GM23248 (cell line): ENCODE data around the gene SPG21. TPM values are rescaled to one million over a fixed set of nuclear protein-coding genes. Genes with fewer than 3 reads are reported as not detected.

Experiments
- DNase-seq: peaks from one replicate; pipeline ENCODE4 v3.0.0-alpha.2; 2015
- H2AFZ ChIP-seq: fragments of 200-600 bp; sonication (generic); 2 replicates; pipeline ENCODE4 v1.6.1; 2016; ENCODE audit warnings: antibody characterized with exemption
- H3F3A ChIP-seq: fragments of 200-600 bp; sonication (generic); 2 replicates; pipeline ENCODE4 v1.6.1; 2016; ENCODE audit warnings: mild to moderate bottlenecking, antibody characterized with exemption, mixed run types; ENCODE audit not compliant: insufficient read depth
- H3K27ac ChIP-seq: fragments of 200-600 bp; sonication (generic); 2 replicates; pipeline ENCODE4 v1.5.1; 2016; ENCODE audit warnings: mild to moderate bottlenecking
- H3K27me3 ChIP-seq: fragments of 200-600 bp; sonication (generic); replicated peaks from 2 replicates; pipeline ENCODE4 v1.6.1; 2016; ENCODE audit warnings: mild to moderate bottlenecking; ENCODE audit not compliant: insufficient read depth
- H3K36me3 ChIP-seq: fragments of 200-600 bp; sonication (generic); 2 replicates; pipeline ENCODE4 v1.6.1; 2016; ENCODE audit warnings: low read depth, mild to moderate bottlenecking
- H3K4me1 ChIP-seq: fragments of 200-600 bp; sonication (generic); 2 replicates; pipeline ENCODE4 v1.6.1; 2016; ENCODE audit warnings: mild to moderate bottlenecking; ENCODE audit not compliant: insufficient read depth
- H3K4me2 ChIP-seq: fragments of 200-600 bp; sonication (generic); one replicate; pipeline ENCODE4 v1.6.1; 2016; ENCODE audit warnings: mild to moderate bottlenecking; ENCODE audit not compliant: unreplicated experiment
- H3K4me3 ChIP-seq: fragments of 200-600 bp; sonication (generic); 2 replicates; pipeline ENCODE4 v1.5.1; 2016; ENCODE audit warnings: mild to moderate bottlenecking
- H3K79me2 ChIP-seq: fragments of 200-600 bp; sonication (generic); 2 replicates; pipeline ENCODE4 v1.6.1; 2016; ENCODE audit warnings: mild to moderate bottlenecking; ENCODE audit not compliant: insufficient read depth
- H3K9ac ChIP-seq: fragments of 200-600 bp; sonication (generic); 2 replicates; pipeline ENCODE4 v1.6.1; 2016; ENCODE audit warnings: mild to moderate bottlenecking
- H3K9me2 ChIP-seq: fragments of 200-600 bp; sonication (generic); 2 replicates; pipeline ENCODE4 v1.6.1; 2016; ENCODE audit warnings: mixed run types, mild to moderate bottlenecking, moderate library complexity; ENCODE audit not compliant: insufficient read depth
- H3K9me3 ChIP-seq: fragments of 200-600 bp; sonication (generic); one replicate; pipeline ENCODE4 v1.6.1; 2017; ENCODE audit warnings: low read depth
- H4K20me1 ChIP-seq: fragments of 200-600 bp; sonication (generic); 2 replicates; pipeline ENCODE4 v1.6.0; 2016; ENCODE audit not compliant: insufficient read depth
- EZH2 ChIP-seq: fragments of 200-600 bp; sonication (generic); IDR thresholded peaks from 2 replicates; pipeline ENCODE4 v1.6.1; 2018; ENCODE audit warnings: antibody characterized with exemption, mild to moderate bottlenecking; ENCODE audit not compliant: insufficient read depth, poor library complexity, severe bottlenecking
- EZH2phosphoT487 ChIP-seq: fragments of 200-600 bp; sonication (generic); IDR thresholded peaks from 2 replicates; pipeline ENCODE4 v1.6.1; 2018; ENCODE audit warnings: antibody characterized with exemption, moderate library complexity, mild to moderate bottlenecking, low read depth; ENCODE audit not compliant: insufficient read depth
- WGBS, 2 experiments: methylation state at CpG; one replicate each; pipeline ENCODE4 v1.1.6; 2015 to 2017; ENCODE audit warnings: low lambda C conversion rate in 2 of 2, low coverage in 1 of 2; ENCODE audit errors: missing lambda C conversion rate in 2 of 2; 5-methylcytosine and 5-hydroxymethylcytosine counted together
- in situ Hi-C: fragments of 300-500 bp; cut with MboI; formaldehyde crosslinking; loops from 2 replicates; pipeline ENCODE4 v1.15.0; 2020
- polyA plus RNA-seq: library from polyadenylated mRNA; unstranded; fragments of >200 nt; fragmentation: Nextera tagmentation; extraction: Ambion mirVana; gene quantifications from 2 replicates; pipeline ENCODE4 v1.2.1, GENCODE V29; 2016
- total RNA-seq: library from RNA; depleted of rRNA; stranded (reverse); fragments of >200 nt; shearing (Covaris generic); gene quantifications from 2 replicates; pipeline ENCODE4 v1.2.3, GENCODE V29; 2014; rRNA removed

SPG21 gene
- total and polyA plus RNA-seq, 2 experiments from 2014 or later = 78.4 to 106 TPM

DNA sequence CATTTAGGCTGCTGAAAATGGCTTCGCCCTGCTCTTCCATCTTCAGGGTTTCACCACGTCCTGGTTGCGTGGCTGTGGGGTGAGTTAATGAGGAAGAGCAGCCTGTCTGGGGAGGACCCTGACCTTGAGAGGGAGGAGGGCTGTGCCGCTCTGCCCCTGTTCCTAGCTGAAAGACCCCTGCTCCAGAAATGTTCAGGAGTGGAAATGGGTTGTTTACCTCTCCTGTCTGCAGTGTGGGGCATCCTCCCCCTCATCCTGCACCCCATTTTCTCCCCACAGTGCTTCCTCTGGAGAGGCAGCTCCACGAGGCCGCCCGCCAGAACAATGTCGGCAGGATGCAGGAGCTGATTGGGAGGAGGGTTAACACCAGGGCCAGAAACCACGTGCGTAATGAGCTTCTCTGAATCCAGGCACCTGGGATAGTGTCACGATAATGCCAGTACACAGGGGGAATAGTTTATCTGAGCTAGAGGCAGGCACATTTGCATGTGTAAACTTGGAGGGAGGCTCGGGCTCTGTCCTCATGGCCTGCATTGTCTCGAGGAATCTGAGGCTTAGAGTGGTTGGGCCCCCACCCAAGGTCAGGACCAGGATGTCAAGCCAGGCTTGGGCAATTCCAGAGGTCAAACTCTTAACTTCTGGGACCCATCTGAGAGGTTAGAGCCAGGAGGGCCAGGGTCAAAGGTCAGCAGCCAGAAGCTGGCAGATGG lies 74.0 kb downstream of the SPG21 start:
- Histone ChIP-seq H3K27ac (no peak overlapping the region), H3K9ac (no peak overlapping the region), H3K9me2 (no peaks in the 10 kb centered on the region), H3K36me3 (no peaks in the 10 kb centered on the region), H3K4me2 (no peak overlapping the region), H3K4me1 (no peaks in the 10 kb centered on the region), H3F3A (no peaks in the 10 kb centered on the region), H3K4me3 (no peak overlapping the region), H3K9me3 (no peaks in the 10 kb centered on the region), H3K79me2 (no peaks in the 10 kb centered on the region), H3K27me3 (no peaks in the 10 kb centered on the region), H2AFZ (no peak overlapping the region), H4K20me1 (no peaks in the 10 kb centered on the region)
- 75 to 77% methylated on average over 13 of the region's 13 CpGs for WGBS, 2 experiments
- in situ Hi-C loops = no loop called here
- no peak for DNase-seq
- TF ChIP-seq EZH2 (no peak), EZH2phosphoT487 (no peak)

Other genes with a start within 250 kb of the SPG21 start
- not detected in 2 replicates for gene RBPMS2, start 214.3 kb downstream of the SPG21 start, total RNA-seq
- gene RBPMS2, start 214.3 kb downstream of the SPG21 start, polyA plus RNA-seq = 0.54 and 0.71 TPM in 2 replicates
- 9.7 and 11.3 TPM in 2 replicates for gene PIF1, start 164.3 kb downstream of the SPG21 start, total RNA-seq
- gene PIF1, start 164.3 kb downstream of the SPG21 start, polyA plus RNA-seq = 7.0 and 8.1 TPM in 2 replicates
- 27.2 and 35.3 TPM in 2 replicates for gene PLEKHO2, start 148.0 kb downstream of the SPG21 start, total RNA-seq
- gene PLEKHO2, start 148.0 kb downstream of the SPG21 start, polyA plus RNA-seq = 30.7 and 32.3 TPM in 2 replicates
- gene ANKDD1A, start 78.0 kb downstream of the SPG21 start, total RNA-seq = 3.1 and 3.3 TPM in 2 replicates
- gene ANKDD1A, start 78.0 kb downstream of the SPG21 start, polyA plus RNA-seq = 2.7 and 3.5 TPM in 2 replicates
- 25.3 and 26.4 TPM in 2 replicates for gene MTFMT, start 39.7 kb upstream of the SPG21 start, total RNA-seq
- 22.2 and 23.8 TPM in 2 replicates for gene MTFMT, start 39.7 kb upstream of the SPG21 start, polyA plus RNA-seq
- gene SLC51B, start 55.5 kb upstream of the SPG21 start, total RNA-seq = not detected in 2 replicates
- gene SLC51B, start 55.5 kb upstream of the SPG21 start, polyA plus RNA-seq = not detected in 2 replicates
- not detected in 2 replicates for gene RASL12, start 78.1 kb upstream of the SPG21 start, total RNA-seq
- not detected in 2 replicates for gene RASL12, start 78.1 kb upstream of the SPG21 start, polyA plus RNA-seq
- gene KBTBD13, start 86.8 kb upstream of the SPG21 start, total RNA-seq = not detected in 2 replicates
- not detected in 2 replicates for gene KBTBD13, start 86.8 kb upstream of the SPG21 start, polyA plus RNA-seq
- gene UBAP1L, start 125.3 kb upstream of the SPG21 start, total RNA-seq = 0.43 and 0.63 TPM in 2 replicates
- 0.38 and 0.89 TPM in 2 replicates for gene UBAP1L, start 125.3 kb upstream of the SPG21 start, polyA plus RNA-seq
- 11.8 and 13.6 TPM in 2 replicates for gene PDCD7, start 143.9 kb upstream of the SPG21 start, total RNA-seq
- gene PDCD7, start 143.9 kb upstream of the SPG21 start, polyA plus RNA-seq = 7.5 and 8.4 TPM in 2 replicates
- gene CLPX, start 195.4 kb upstream of the SPG21 start, total RNA-seq = 28.3 and 33.1 TPM in 2 replicates
- gene CLPX, start 195.4 kb upstream of the SPG21 start, polyA plus RNA-seq = 22.8 and 23.8 TPM in 2 replicates
- gene CILP, start 221.6 kb upstream of the SPG21 start, total RNA-seq = under 0.01 and 0.11 TPM in 2 replicates
- 0.09 TPM in 1 of 2 replicates, not detected in the other for gene CILP, start 221.6 kb upstream of the SPG21 start, polyA plus RNA-seq